Measurements from ENCODE around the gene ALDH2. TPM values are rescaled to one million over a fixed set of nuclear protein-coding genes. Genes with fewer than 3 reads are reported as not detected.
A peak's percentile ranks its signal among the peaks of the same experiment; 100 is the strongest.
"Not testable (repeated sequence)": the region's sequence is repeated elsewhere in the genome, so short reads cannot be mapped to it uniquely, and the experiment has no call there.

Gene ALDH2
- total RNA-seq, 4 donors from 2014 or later: 13.1 to 102 (median 73.5) TPM

DNA sequence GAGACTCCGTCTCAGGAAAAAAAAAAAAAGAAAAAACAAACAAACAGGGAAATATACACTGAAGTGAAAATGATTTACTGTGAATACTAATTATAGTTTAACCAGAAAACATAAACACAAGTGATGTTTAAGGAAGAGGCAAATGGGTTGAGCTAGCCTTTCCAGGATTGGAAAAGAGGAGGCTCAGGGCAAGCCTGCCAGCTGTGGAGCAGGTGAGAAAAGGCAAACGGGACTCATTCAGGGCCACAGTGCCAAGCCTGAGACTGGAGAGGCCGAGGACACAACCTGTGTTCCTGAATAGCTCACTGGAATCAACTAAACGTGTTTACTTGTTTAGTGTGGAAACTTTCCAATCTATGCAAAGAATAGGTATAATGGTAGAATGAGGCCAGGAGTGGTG lies 39.6 kb downstream of the ALDH2 start:
- Histone ChIP-seq H3K4me3 (no peak overlapping the region), H3K36me3 (no peaks in the 10 kb centered on the region), H3K27me3 (no peaks in the 10 kb centered on the region), H3K9me3 (no peaks in the 10 kb centered on the region), H3K4me1 (no peaks in the 10 kb centered on the region), H3K27ac (no peak overlapping the region)
- intact Hi-C loops (cut with DNase I; ENCODE audit: low total_unique reads): no loop called here
- no peak for TF ChIP-seq POLR2A (IDR thresholded peaks at IDR 0.05)
- TF ChIP-seq, protein P1, sequence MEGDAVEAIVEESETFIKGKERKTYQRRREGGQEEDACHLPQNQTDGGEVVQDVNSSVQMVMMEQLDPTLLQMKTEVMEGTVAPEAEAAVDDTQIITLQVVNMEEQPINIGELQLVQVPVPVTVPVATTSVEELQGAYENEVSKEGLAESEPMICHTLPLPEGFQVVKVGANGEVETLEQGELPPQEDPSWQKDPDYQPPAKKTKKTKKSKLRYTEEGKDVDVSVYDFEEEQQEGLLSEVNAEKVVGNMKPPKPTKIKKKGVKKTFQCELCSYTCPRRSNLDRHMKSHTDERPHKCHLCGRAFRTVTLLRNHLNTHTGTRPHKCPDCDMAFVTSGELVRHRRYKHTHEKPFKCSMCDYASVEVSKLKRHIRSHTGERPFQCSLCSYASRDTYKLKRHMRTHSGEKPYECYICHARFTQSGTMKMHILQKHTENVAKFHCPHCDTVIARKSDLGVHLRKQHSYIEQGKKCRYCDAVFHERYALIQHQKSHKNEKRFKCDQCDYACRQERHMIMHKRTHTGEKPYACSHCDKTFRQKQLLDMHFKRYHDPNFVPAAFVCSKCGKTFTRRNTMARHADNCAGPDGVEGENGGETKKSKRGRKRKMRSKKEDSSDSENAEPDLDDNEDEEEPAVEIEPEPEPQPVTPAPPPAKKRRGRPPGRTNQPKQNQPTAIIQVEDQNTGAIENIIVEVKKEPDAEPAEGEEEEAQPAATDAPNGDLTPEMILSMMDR (IDR thresholded peaks at IDR 0.05): no peak
- no peak for DNase-seq

DNA sequence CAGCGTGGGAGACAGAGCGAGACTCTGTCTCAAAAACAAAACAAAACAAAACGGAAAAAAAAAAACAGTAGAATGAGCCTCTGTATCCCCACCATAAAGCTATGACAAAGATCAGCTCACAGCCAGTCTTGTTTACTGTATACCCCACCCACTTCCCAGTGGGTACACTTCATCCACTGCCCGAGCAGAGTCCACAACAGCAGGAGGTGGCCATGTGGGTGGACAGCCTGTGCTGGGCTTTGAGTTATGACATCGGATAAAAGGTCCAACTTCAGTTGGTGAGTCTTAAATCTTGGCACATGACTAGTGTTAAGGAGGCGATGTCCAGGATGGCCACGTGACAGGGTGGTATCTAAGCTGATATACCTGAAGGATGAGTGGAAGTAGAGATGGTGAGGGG lies 40.5 kb downstream of the ALDH2 start:
- peak in 1 of 2 donors; percentile 6 for DNase-seq
- no peaks in the 10 kb centered on the region for H3K4me1 ChIP-seq
- no peaks in the 10 kb centered on the region for H3K36me3 ChIP-seq
- no peak for TF ChIP-seq POLR2A (IDR thresholded peaks at IDR 0.05)
- TF ChIP-seq, protein P1 (IDR thresholded peaks at IDR 0.05): no peak
- no peak overlapping the region for H3K4me3 ChIP-seq
- H3K9me3 ChIP-seq: no peaks in the 10 kb centered on the region
- intact Hi-C loops (cut with DNase I; ENCODE audit: low total_unique reads): no loop called here
- no peaks in the 10 kb centered on the region for H3K27me3 ChIP-seq
- H3K27ac ChIP-seq: no peak overlapping the region

DNA sequence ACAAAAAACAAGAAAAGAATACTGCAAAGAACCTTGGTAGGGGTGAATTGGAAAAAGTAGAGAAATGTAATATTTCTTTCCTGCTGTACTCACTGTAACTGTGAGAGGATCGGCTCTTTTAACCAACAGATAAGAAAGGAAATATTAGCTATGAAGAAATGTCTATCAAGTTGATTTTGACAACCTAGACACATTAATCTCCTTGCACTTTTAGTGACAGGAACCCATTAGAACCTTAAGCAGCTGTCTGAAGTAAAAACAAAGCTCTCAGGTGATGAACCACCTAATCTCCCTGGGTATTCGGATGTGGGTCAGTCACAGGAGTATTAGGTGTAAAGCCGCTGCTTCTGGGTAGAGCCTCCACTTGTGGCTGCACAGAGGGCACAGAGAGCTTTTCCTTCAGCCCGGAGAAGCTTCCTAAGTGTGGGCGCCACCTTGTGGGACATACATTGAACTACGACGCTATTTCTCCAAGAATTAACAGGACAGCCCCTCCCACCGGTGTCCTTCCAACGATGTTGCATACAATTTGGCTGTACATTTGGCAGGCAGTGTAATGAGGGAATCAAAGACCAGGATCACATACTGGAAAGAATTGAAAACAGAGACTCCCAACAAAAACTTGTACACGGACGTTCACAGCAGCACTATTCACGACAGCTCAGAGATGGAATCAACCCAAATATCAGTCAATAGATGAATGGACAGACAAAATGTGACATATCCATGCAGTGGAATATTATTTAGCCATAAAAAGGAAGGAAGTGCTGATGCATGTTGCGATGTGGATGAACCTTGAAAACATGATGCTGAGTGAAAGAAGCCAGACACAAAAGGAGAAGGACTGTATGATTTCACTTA lies 46.4 kb downstream of the ALDH2 start:
- Histone ChIP-seq H3K27me3 (no peaks in the 10 kb centered on the region), H3K36me3 (no peaks in the 10 kb centered on the region), H3K9me3 (no peaks in the 10 kb centered on the region), H3K27ac (no peak overlapping the region), H3K4me3 (no peak overlapping the region), H3K4me1 (no peaks in the 10 kb centered on the region)
- no peak for TF ChIP-seq POLR2A (IDR thresholded peaks at IDR 0.05)
- TF ChIP-seq, protein P1 (IDR thresholded peaks at IDR 0.05): peak; percentile 80 to 91 (median 84)
- intact Hi-C loops (cut with DNase I; ENCODE audit: low total_unique reads): loop anchor here (5.0 kb wide), 1 partner anchor 56 kb away; no protein-coding TSS in a partner anchor
- peak; percentile 82 to 89 for DNase-seq

DNA sequence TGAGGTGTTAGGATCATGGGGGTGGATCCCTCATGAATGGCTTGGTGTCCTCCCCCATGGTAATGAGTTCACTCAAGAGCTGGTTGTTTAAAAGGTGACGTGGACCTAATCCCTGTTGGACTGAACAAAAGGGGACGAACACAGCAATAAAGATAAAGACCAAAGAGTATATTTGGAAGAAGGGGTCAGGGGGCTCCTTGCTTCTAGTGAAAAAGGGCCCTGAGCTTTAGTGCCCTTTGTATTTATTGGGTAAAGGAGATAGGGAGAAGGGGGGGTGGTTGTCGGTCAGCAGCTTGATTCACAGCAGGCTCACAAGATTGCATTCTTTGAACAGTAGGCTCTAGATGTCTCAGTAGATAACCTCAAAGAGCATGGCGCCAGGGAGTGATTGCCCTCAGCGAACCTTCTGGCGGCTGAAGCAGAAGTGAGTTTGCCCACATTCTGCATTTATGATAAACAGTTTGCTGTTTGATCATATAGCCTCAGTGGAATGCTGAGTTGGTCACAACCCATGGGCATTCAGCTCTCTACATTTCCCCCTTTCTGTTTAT lies 49.4 kb downstream of the ALDH2 start:
- Histone ChIP-seq H3K36me3 (no peaks in the 10 kb centered on the region), H3K4me1 (no peaks in the 10 kb centered on the region), H3K27me3 (no peaks in the 10 kb centered on the region), H3K9me3 (no peaks in the 10 kb centered on the region), H3K4me3 (no peak overlapping the region), H3K27ac (no peak overlapping the region)
- intact Hi-C loops (cut with DNase I; ENCODE audit: low total_unique reads): no loop called here
- DNase-seq: no peak
- TF ChIP-seq, protein P1 (IDR thresholded peaks at IDR 0.05): no peak
- TF ChIP-seq POLR2A (IDR thresholded peaks at IDR 0.05): no peak

DNA sequence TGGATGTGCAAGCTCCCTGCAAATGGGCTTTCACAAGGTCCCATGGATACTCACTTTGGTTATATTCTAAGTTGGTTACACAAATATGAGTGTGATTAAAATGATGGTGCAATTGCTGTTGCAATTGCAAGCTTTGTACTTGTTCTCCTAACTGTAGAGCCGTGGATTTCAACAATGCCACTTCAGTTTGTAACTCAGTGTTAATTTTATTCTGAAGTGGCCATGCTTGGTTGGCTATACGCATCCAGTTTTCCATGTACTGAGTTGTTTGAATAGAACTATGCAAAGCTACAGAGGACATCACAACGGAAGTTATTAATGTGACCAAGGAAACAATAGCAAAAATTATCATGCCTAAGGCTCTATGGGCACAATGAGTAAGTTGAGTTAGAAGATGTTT lies 50.2 kb downstream of the ALDH2 start:
- H3K4me1 ChIP-seq; H3K36me3 ChIP-seq; H3K9me3 ChIP-seq; H3K27ac ChIP-seq; DNase-seq; intact Hi-C loops (cut with DNase I; ENCODE audit: low total_unique reads); H3K4me3 ChIP-seq; H3K27me3 ChIP-seq: not testable (repeated sequence)

All from uterus (tissue), 4 donors.